NB4 (cell line): ENCODE measurements around the gene MRPL33.

Experiments used
- MYC ChIP-seq: IDR thresholded peaks from 2 replicates; pipeline ENCODE4 v1.6.1; 2011; ENCODE audit warnings: low read depth, low read length
- POLR2A ChIP-seq: IDR thresholded peaks from 2 replicates; pipeline ENCODE4 v1.6.1; 2011; ENCODE audit warnings: mild to moderate bottlenecking; ENCODE audit not compliant: insufficient read length; ENCODE audit errors: extremely low read depth
- TF ChIP-seq, protein P1 (sequence below): IDR thresholded peaks from one replicate; pipeline ENCODE4 v1.5.1; 2012; ENCODE audit warnings: low read depth, low read length
- TF ChIP-seq, protein P2 (sequence below): IDR thresholded peaks from 2 replicates; pipeline ENCODE4 v1.6.1; 2011; ENCODE audit warnings: low read depth, low read length

DNA sequence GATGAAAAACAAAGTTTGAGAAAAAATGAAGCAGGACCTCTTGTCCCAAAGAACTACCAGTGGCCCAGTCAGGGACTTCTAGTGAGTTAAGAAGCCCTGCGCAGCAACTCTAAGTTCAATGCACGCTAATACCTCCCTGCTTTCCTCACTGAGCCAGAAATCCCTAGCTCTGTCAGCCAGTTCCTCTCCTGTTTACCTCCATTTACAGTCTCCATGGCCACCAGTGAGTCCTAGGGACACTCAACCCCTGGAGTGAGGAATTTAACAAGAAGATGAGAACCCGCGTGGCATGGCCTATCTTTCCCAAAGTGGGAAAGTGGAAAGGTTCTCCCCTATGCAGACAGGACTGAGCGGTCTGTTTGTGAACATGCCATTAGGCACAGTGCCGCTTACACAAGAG, 31.0 kb downstream of the MRPL33 start:
- TF ChIP-seq, protein P1, sequence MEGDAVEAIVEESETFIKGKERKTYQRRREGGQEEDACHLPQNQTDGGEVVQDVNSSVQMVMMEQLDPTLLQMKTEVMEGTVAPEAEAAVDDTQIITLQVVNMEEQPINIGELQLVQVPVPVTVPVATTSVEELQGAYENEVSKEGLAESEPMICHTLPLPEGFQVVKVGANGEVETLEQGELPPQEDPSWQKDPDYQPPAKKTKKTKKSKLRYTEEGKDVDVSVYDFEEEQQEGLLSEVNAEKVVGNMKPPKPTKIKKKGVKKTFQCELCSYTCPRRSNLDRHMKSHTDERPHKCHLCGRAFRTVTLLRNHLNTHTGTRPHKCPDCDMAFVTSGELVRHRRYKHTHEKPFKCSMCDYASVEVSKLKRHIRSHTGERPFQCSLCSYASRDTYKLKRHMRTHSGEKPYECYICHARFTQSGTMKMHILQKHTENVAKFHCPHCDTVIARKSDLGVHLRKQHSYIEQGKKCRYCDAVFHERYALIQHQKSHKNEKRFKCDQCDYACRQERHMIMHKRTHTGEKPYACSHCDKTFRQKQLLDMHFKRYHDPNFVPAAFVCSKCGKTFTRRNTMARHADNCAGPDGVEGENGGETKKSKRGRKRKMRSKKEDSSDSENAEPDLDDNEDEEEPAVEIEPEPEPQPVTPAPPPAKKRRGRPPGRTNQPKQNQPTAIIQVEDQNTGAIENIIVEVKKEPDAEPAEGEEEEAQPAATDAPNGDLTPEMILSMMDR: no peak
- TF ChIP-seq MYC: no peak
- TF ChIP-seq POLR2A: no peak
- TF ChIP-seq, protein P2, sequence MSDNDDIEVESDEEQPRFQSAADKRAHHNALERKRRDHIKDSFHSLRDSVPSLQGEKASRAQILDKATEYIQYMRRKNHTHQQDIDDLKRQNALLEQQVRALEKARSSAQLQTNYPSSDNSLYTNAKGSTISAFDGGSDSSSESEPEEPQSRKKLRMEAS: no peak
